NOMO-1 treated with dmso at 0.1 percent for 144 hours (cell line): ENCODE data around the gene NRG2.

Experiments
- DNase-seq: peaks from one replicate; lab custom pipeline; 2025; ENCODE audit not compliant: unreplicated experiment; lab: John Stamatoyannopoulos, UW

NRG2 gene

GRCh38 chr5:139910901-139911300 is 132.2 kb downstream of the NRG2 start:
- no peak for DNase-seq

DNA sequence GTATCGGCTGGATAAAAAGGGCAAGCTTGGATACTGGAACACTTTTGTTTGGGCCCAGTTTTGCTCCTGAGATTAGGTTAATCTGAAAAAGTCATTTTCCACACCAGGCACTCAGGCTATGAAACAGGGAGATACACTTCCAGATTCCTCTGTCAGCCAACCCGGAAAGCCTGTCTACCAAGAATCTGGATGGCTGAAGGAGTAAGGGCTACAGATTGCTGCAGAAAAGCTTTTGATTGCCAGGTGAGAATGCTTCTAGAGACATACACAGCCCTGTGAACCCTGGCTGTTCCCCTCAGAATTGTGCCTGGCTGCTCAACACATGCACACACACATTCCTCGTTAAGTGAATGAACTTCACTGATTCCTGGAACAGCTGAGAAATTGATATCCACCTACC is 133.1 kb downstream of the NRG2 start:
- no peak for DNase-seq

DNA sequence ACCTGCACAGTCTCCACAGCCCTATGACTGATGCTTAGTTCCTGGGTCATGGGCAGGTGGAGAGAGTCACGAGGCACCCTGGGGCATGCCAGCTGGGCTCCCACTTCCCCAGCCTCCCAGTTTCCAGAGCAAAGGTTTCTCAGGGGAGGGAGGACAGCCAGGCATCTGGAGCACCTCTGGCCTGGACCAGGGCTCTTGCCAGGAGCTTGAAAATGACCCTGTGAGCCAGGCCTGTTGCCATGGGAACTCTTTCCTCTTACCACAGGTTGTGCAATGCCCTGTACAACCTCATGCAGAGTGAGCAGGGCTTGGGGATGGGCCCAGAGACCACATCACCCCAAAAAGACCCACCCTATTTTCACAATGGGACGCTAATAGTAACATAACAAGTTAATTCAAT is 134.3 kb downstream of the NRG2 start:
- DNase-seq: no peak

DNA sequence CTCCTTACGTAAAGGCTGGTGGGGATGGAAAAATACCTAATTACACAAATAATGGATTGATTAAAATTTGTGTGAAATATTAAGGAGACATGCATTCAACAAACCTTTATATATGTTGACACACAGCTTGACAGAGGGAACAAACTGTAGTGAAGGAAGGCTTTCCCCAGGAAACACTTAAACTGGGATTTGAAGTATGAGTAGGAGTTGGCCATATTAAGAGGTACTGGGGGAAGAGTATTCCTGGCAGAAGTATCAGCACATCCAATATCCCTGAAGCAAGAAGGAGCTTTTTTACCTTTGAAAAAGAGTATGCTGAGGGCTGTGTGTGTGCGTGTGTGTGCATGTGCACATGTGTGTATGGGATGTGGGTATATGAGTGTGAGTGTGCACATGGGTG is 136.4 kb downstream of the NRG2 start:
- DNase-seq: no peak

DNA sequence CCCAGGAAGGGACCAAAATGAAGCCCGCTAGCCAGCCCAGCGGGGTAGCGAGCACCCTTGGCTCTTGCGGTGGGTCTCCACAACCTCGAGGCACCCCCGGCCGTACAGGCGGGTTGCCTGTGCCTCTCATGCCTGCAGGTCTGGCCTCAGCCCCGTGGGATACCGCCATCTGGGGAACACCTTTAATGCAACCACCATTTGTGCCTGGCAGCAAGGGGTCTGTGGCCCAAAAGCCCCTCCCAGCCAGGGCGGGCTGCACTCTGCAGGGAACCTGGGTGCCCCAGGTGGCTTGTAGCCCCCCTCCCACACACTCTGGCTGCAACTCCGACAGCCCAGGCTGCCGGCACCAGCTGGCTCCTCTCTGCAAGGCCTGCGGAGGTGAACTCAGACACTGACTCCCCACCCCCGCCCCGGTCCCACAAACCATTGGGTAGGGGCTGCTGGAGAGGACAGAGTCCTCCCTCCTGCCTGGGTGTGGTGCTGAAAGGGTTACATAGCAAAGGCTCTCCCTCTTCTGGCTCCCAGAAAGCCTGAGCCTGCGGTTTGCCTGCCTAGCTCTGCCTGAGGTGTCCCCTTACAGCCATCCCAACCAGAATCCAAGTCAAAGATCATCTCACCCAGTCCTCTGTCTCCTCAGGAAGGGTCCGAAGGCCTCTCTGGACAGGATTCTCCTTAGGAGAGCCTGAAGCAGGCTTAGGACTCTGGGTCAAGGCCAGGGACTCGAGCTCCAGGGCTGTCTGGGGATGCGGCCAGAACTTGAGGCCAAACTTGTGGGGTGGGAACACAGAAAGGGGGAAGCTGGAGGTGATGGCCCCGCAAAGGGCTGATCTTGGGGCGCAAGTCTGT is 138.1 kb downstream of the NRG2 start:
- no peak for DNase-seq

DNA sequence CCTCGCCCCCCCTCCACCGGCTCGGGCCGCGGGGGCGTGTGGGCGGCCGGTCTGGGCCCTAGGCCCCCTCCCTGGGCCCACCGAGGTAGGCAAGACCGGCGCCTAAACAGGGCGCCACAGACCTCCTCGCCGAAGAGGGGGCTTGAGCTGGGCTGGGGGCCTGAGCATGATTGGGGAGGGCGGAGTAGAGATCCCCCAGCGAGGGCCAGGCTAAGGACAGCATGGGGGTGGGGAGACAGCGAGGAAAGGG is 138.6 kb downstream of the NRG2 start:
- no peak for DNase-seq

GRCh38 chr5:139903795-139904565 is 139.1 kb downstream of the NRG2 start:
- DNase-seq: no peak

- no peak for DNase-seq
Measured at GRCh38 chr5:139903450-139903794, 139.7 kb downstream of the NRG2 start.

- DNase-seq: no peak
Measured at GRCh38 chr5:139901986-139902385, 141.1 kb downstream of the NRG2 start.

DNA sequence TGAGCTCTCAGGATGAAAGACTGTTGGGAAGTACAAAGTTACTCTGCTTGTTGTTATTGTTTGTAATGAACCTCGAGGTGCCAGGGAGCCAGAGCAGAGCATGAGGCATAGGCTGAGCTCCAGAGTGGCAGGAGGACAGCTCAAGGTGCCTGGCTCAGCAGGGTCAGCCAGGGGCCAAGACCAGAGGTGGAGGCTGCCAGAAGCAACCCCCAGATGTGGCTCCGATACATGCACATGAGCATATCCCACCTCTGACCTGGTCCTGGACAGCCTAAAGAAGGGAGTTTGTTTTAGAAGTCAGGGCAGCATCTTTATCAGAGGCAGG is 141.9 kb downstream of the NRG2 start:
- no peak for DNase-seq

GRCh38 chr5:139900546-139901250 is 142.4 kb downstream of the NRG2 start:
- DNase-seq: no peak

DNA sequence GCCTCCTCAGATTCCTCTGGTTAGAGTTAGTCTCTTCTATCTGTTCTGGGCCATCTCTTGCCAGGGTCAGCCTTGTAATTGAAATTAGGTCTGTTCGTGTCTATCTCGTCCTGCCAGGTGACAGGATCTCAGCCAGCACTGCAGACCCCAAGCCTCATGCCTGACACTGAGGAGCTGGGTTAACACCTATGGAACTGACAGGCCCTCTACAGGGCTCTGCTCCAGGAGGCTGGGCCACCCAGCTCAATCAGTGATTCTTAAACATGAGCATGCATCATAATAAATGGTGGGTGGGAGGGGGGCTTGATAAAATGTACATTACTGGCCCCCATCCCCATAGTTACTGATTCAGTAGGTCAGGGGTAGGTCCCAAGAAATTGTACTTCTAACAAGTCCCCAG is 144.1 kb downstream of the NRG2 start:
- no peak for DNase-seq

GRCh38 chr5:139897982-139898381 is 145.1 kb downstream of the NRG2 start:
- DNase-seq: no peak

- DNase-seq: no peak
Measured at GRCh38 chr5:139897342-139897741, 145.8 kb downstream of the NRG2 start.

DNA sequence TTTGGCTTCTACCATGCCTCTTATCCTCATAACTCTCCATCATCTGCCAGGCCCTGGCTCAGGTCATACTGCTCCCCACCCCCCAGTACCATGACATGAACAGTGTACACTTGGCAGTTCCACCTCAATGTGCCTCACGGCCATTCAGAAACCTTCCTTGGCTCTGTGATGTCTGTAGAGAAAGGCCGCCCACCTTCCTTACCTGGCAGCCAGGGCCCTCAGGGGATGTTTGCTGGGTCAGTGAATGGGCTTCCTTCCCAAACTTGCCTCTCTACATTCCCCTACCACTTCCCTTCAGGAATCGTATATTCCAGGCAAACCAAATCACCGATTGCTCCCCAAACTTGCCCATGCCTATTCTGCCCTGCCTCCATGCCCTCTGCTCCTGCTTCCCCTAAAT is 146.4 kb downstream of the NRG2 start:
- no peak for DNase-seq

- DNase-seq: no peak
Measured at GRCh38 chr5:139895647-139896046, 147.5 kb downstream of the NRG2 start.

- no peak for DNase-seq
Measured at GRCh38 chr5:139895046-139895445, 148.1 kb downstream of the NRG2 start.

DNA sequence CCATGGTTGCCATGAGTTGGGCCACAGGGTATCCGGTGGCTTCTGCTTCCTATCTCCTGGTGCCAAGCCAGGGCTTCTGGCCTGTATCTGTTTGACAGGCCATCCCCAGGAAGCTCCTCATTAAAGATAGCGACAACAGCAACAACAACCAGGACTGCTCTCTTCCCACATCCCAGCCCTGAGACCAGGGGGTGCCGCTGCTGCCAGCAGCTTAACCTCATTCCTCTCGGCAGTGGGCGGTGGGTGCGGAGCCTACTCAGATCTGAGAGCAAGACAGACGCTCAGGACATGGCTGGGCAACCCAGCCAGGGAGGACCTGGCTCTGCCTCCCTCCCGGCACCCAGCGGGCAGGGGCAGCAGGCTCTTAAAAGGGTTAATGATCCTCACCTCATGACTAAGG is 149.2 kb downstream of the NRG2 start:
- no peak for DNase-seq

DNA sequence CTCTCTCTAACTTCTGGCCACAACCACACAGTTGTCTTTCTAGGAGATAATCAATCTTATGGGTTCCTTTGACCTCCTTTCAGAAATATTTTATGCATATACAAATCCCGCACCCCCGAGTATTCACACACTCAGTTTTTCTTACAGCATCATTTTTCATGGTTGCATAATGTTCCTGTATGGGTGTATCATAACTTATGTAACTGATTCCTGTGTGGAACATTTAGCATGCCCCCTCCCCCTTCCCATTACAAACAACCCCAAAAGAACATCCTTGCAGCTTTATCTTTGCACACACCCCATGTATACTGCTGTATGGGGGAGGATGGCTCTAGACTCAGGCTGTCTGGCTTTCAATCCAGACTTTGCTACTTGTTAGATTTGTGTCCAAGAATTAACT is 153.7 kb downstream of the NRG2 start:
- no peak for DNase-seq

DNA sequence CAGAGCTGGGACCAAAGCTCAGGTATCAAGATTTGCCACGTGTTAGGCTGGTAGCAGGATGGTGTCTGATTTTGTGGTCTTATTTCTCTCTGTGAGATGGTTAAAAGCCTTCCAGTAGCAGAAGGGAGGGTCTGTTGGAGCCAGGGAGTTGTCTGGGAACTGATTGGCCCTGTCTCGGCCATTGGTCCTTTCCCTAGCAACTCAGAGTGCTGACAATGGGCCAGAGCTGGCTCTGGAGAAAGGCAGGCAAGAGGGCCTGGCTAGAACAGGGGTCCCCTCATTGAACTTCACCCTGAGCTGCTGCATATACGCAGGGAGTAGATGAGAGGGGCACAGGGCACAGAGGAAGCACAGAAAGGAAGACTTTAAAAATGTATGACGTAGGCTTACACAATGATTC is 154.7 kb downstream of the NRG2 start:
- no peak for DNase-seq

DNA sequence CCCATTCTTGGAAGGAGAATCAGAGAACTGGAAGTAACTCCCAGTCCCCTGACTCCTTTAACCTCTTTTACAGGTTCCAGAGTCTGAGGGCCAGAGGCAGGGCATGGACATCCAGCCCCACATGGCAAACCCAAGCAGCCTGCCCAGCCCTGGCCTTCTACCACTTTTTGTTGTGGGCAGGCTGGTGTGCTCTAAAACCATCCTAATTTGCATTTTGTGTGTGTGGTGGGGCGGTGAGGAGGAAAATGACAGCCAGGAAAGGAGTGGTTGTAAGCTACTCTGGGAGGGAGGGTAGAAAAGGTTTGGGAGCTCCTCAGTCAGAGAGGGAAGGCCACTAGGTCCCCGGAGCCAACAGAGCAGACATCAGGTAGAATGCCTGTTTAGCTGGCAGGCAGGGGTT is 156.9 kb downstream of the NRG2 start:
- no peak for DNase-seq

DNA sequence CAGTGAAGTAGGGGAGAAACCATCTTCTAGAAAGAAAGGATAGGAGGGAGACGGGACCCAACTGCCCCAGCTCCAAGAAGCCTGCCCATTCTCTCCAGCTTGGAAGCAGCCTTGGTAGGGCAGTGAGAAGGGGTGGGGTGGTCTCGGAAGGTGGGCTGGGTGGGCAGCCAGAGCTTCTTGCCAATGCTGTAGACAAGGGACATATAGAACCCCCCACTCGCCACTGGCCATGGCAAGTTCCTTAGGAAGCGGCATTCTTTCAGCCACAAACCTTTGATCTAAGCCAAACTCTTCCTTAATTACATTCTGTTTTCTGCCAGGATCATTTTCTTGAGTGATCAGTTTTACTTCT is 157.3 kb downstream of the NRG2 start:
- no peak for DNase-seq
